HepG2 (cell line): Measurements from ENCODE around the gene TSPAN32. TPM values are rescaled to one million over a fixed set of nuclear protein-coding genes. Genes with fewer than 3 reads are reported as not detected.

Source experiments
- CENPX ChIP-seq: sonication (generic); formaldehyde crosslinking; IDR thresholded peaks from 2 replicates; pipeline ENCODE4 v1.9.0; 2021; ENCODE audit warnings: mild to moderate bottlenecking, missing genetic modification reagents, moderate library complexity
- HINFP ChIP-seq: sonication (generic); formaldehyde crosslinking; IDR thresholded peaks from 2 replicates; pipeline ENCODE4 v1.4.0; 2020; ENCODE audit warnings: low read depth, mild to moderate bottlenecking, missing genetic modification reagents
- KAT8 ChIP-seq: IDR thresholded peaks from 2 replicates; pipeline ENCODE4 v1.6.1; 2016; ENCODE audit warnings: missing genetic modification reagents, missing compliant biosample characterization
- MEIS1 ChIP-seq: sonication (generic); formaldehyde crosslinking; IDR thresholded peaks from 2 replicates; pipeline ENCODE4 v1.9.0; 2021; ENCODE audit warnings: mild to moderate bottlenecking, missing genetic modification reagents, moderate library complexity, borderline replicate concordance
- POLR2A ChIP-seq, 2 experiments: IDR thresholded peaks; 2 replicates each; pipeline ENCODE4 v1.6.1; 2011; ENCODE audit warnings: low read depth in 2 of 2, low read length in 2 of 2, mild to moderate bottlenecking in 1 of 2, moderate library complexity in 1 of 2; ENCODE audit not compliant: insufficient read depth in 1 of 2
- PRMT3 ChIP-seq: sonication (generic); formaldehyde crosslinking; IDR thresholded peaks from 2 replicates; pipeline ENCODE4 v1.8.1; 2022; ENCODE audit warnings: low read depth, mild to moderate bottlenecking, moderate library complexity, missing genetic modification reagents, borderline replicate concordance
- RBFOX2 ChIP-seq: fragments of 200-400 bp; formaldehyde crosslinking; IDR thresholded peaks from 2 replicates; pipeline ENCODE4 v1.6.1; 2017; ENCODE audit warnings: low read depth, mild to moderate bottlenecking, low read length
- REL ChIP-seq: sonication (generic); formaldehyde crosslinking; conservative IDR thresholded peaks from 2 replicates; pipeline ENCODE4 v1.8.0; 2022; ENCODE audit warnings: mild to moderate bottlenecking, missing genetic modification reagents, moderate library complexity
- RFX5 ChIP-seq: IDR thresholded peaks from 2 replicates; pipeline ENCODE4 v1.6.1; 2011; ENCODE audit warnings: low read depth, low read length, improper control_type of control experiment
- SCMH1 ChIP-seq: sonication (generic); formaldehyde crosslinking; IDR thresholded peaks from 2 replicates; pipeline ENCODE4 v1.9.0; 2021; ENCODE audit warnings: missing genetic modification reagents, mild to moderate bottlenecking, borderline replicate concordance
- THRA ChIP-seq: sonication (generic); formaldehyde crosslinking; IDR thresholded peaks from 2 replicates; pipeline ENCODE4 v1.4.0; 2020; ENCODE audit warnings: missing genetic modification reagents, borderline replicate concordance
- ZBTB21 ChIP-seq: sonication (generic); formaldehyde crosslinking; IDR thresholded peaks from 2 replicates; pipeline ENCODE4 v1.4.0; 2020; ENCODE audit warnings: missing genetic modification reagents
- ZBTB39 ChIP-seq: sonication (generic); formaldehyde crosslinking; IDR thresholded peaks from 2 replicates; pipeline ENCODE4 v1.5.0; 2020; ENCODE audit warnings: missing genetic modification reagents
- ZBTB44 ChIP-seq: sonication (generic); formaldehyde crosslinking; IDR thresholded peaks from 2 replicates; pipeline ENCODE4 v1.4.0; 2020; ENCODE audit warnings: missing genetic modification reagents
- ZNF121 ChIP-seq: sonication (generic); formaldehyde crosslinking; IDR thresholded peaks from 2 replicates; pipeline ENCODE4 v1.5.0; 2020; ENCODE audit warnings: mild to moderate bottlenecking, missing genetic modification reagents
- ZNF24 ChIP-seq: fragments of 450-650 bp; IDR thresholded peaks from 2 replicates; pipeline ENCODE4 v1.6.1; 2017; ENCODE audit warnings: antibody characterized with exemption, mild to moderate bottlenecking
- ZNF253 ChIP-seq: sonication (generic); formaldehyde crosslinking; IDR thresholded peaks from 2 replicates; pipeline ENCODE4 v1.8.0; 2022; ENCODE audit warnings: mild to moderate bottlenecking, missing genetic modification reagents, borderline replicate concordance
- ZNF672 ChIP-seq: sonication (generic); formaldehyde crosslinking; IDR thresholded peaks from 2 replicates; pipeline ENCODE4 v1.8.1; 2022; ENCODE audit warnings: missing genetic modification reagents
- ZNF740 ChIP-seq: sonication (generic); formaldehyde crosslinking; IDR thresholded peaks from 2 replicates; pipeline ENCODE4 v1.4.0; 2020; ENCODE audit warnings: missing genetic modification reagents
- ZNF790 ChIP-seq: sonication (generic); formaldehyde crosslinking; IDR thresholded peaks from 2 replicates; pipeline ENCODE4 v1.8.0; 2022; ENCODE audit warnings: missing genetic modification reagents, mild to moderate bottlenecking, borderline replicate concordance
- polyA plus RNA-seq, 8 experiments: library from polyadenylated mRNA; depleted of rRNA in 3 of 8; stranded (reverse) in 7 of 8; unstranded in 1 of 8; fragments of >200 nt; fragmentation: Illumina TruSeq in 4 of 8; extraction: Trizol in 4 of 8; gene quantifications; 2 replicates each; pipeline versions ENCODE4 v1.2.1 to v1.2.3, GENCODE V29; 2011 to 2016; ENCODE audit warnings: low read depth in 4 of 8, missing spikeins in 1 of 8, mixed read lengths in 1 of 8; ENCODE audit not compliant: insufficient read depth in 1 of 8
- total RNA-seq, 5 experiments: library from RNA; depleted of rRNA; stranded (reverse); fragments of >200 nt; fragmentation: Illumina TruSeq; extraction: Trizol; gene quantifications; 2 replicates each; pipeline ENCODE4 v1.2.3, GENCODE V29; 2016; ENCODE audit warnings: low read depth in 1 of 5

Gene TSPAN32
- total and polyA plus RNA-seq, 2 of the 13 experiments (the other 11 are each of a cell fraction or from before 2014, with no cell fraction given), result 0.09 to 0.70 TPM

GRCh38 chr11:2268729-2269600 is 32.8 kb upstream of the TSPAN32 start (continued):
- no peak for TF ChIP-seq ZBTB39
- no peak for TF ChIP-seq REL
- TF ChIP-seq ZNF672 (CRISPR knock-in tag), result no peak
- peak; percentile 75 for TF ChIP-seq RBFOX2
- TF ChIP-seq POLR2A (IDR thresholded peaks at IDR 0.05; ENCODE audit: insufficient read depth in 1 of 2, low read depth in 2 of 2, low read length in 2 of 2), result no peak
- 0 out of 2 replicates have a peak, but pooled peaks have one; percentile 33 for TF ChIP-seq KAT8 (CRISPR knock-in tag)
- no peak for TF ChIP-seq PRMT3 (CRISPR knock-in tag)
- TF ChIP-seq CENPX, result no peak
- no peak for TF ChIP-seq ZBTB44 (CRISPR knock-in tag)
- no peak for TF ChIP-seq ZNF790 (CRISPR knock-in tag)
- no peak for TF ChIP-seq ZNF740 (CRISPR knock-in tag)
- no peak for TF ChIP-seq ZNF121
- TF ChIP-seq ZBTB21, result no peak
- TF ChIP-seq RFX5, result no peak
- no peak for TF ChIP-seq MEIS1 (CRISPR knock-in tag)
- no peak for TF ChIP-seq SCMH1 (CRISPR knock-in tag)
- no peak for TF ChIP-seq ZNF253
- TF ChIP-seq ZNF24, result no peak
- 0 out of 2 replicates have a peak, but pooled peaks have one; percentile 42 for TF ChIP-seq THRA
- TF ChIP-seq HINFP, result no peak
